H9 (cell line): Measurements from ENCODE around the gene CD163L1. TPM values are rescaled to one million over a fixed set of nuclear protein-coding genes. Genes with fewer than 3 reads are reported as not detected.
A peak's percentile ranks its signal among the peaks of the same experiment; 100 is the strongest.

ENCODE experiments used
- DNase-seq: peaks from one replicate; pipeline ENCODE4 v3.0.0-alpha.2; 2017
- H2AFZ ChIP-seq: one replicate; pipeline ENCODE4 v1.6.1; 2013; ENCODE audit warnings: mild to moderate bottlenecking, low read length, control low read depth, moderate library complexity
- H2AK5ac ChIP-seq: 2 replicates; pipeline ENCODE4 v1.6.1; 2013; ENCODE audit warnings: low read length, control low read depth, mixed read lengths; ENCODE audit not compliant: insufficient read length
- H2BK120ac ChIP-seq: one replicate; pipeline ENCODE4 v1.6.1; 2013; ENCODE audit warnings: low read depth, mild to moderate bottlenecking, low read length, control low read depth, inconsistent platforms; ENCODE audit not compliant: poor library complexity, severe bottlenecking
- H2BK12ac ChIP-seq: 2 replicates; pipeline ENCODE4 v1.6.1; 2013; ENCODE audit warnings: low read length, control low read depth, mixed read lengths, low read depth; ENCODE audit not compliant: insufficient read length
- H2BK15ac ChIP-seq: 2 replicates; pipeline ENCODE4 v1.6.1; 2013; ENCODE audit warnings: low read depth, low read length, control low read depth
- H2BK20ac ChIP-seq: one replicate; pipeline ENCODE4 v1.6.1; 2013; ENCODE audit warnings: low read depth, mild to moderate bottlenecking, low read length, control low read depth, inconsistent platforms; ENCODE audit not compliant: poor library complexity, severe bottlenecking
- H2BK5ac ChIP-seq: 2 replicates; pipeline ENCODE4 v1.6.1; 2013; ENCODE audit warnings: low read length, control low read depth, mixed read lengths; ENCODE audit not compliant: insufficient read length
- H3K14ac ChIP-seq: 2 replicates; pipeline ENCODE4 v1.6.1; 2013; ENCODE audit warnings: low read length, control low read depth; ENCODE audit not compliant: insufficient read depth
- H3K18ac ChIP-seq: 2 replicates; pipeline ENCODE4 v1.6.1; 2013; ENCODE audit warnings: low read depth, mild to moderate bottlenecking, mixed read lengths, low read length, control low read depth; ENCODE audit not compliant: insufficient read length
- H3K23ac ChIP-seq: 2 replicates; pipeline ENCODE4 v1.6.1; 2013; ENCODE audit warnings: low read length, control low read depth, mixed read lengths, low read depth; ENCODE audit not compliant: insufficient read length
- H3K23me2 ChIP-seq: 2 replicates; pipeline ENCODE4 v1.6.1; 2013; ENCODE audit warnings: low read depth, mild to moderate bottlenecking, mixed read lengths, low read length, control low read depth; ENCODE audit not compliant: insufficient read length, poor library complexity, severe bottlenecking
- H3K27ac ChIP-seq: 2 replicates; pipeline ENCODE4 v1.5.1; 2013; ENCODE audit warnings: low read length, control low read depth, mixed read lengths, low read depth; ENCODE audit not compliant: insufficient read length
- H3K27me3 ChIP-seq: 2 replicates; pipeline ENCODE4 v1.6.1; 2013; ENCODE audit warnings: low read length, control low read depth, inconsistent platforms; ENCODE audit not compliant: insufficient read depth
- H3K4ac ChIP-seq: 2 replicates; pipeline ENCODE4 v1.6.1; 2013; ENCODE audit warnings: low read depth, mild to moderate bottlenecking, control low read depth, inconsistent platforms, low read length, moderate library complexity
- H3K4me1 ChIP-seq: 2 replicates; pipeline ENCODE4 v1.6.1; 2013; ENCODE audit warnings: low read length, control low read depth, inconsistent platforms; ENCODE audit not compliant: insufficient read depth
- H3K4me2 ChIP-seq: 2 replicates; pipeline ENCODE4 v1.6.1; 2013; ENCODE audit warnings: low read length, control low read depth, mixed read lengths; ENCODE audit not compliant: insufficient read length, insufficient read depth
- H3K56ac ChIP-seq: 2 replicates; pipeline ENCODE4 v1.6.1; 2013; ENCODE audit warnings: low read depth, mild to moderate bottlenecking, mixed read lengths, low read length, control low read depth; ENCODE audit not compliant: insufficient read length
- H3K79me1 ChIP-seq: 2 replicates; pipeline ENCODE4 v1.6.1; 2013; ENCODE audit warnings: low read depth, mild to moderate bottlenecking, moderate library complexity, low read length, control low read depth, inconsistent platforms; ENCODE audit not compliant: insufficient read depth, poor library complexity, severe bottlenecking
- H3K79me2 ChIP-seq: 2 replicates; pipeline ENCODE4 v1.6.1; 2013; ENCODE audit warnings: low read length, control low read depth, inconsistent platforms; ENCODE audit not compliant: insufficient read depth
- H3K9ac ChIP-seq: 2 replicates; pipeline ENCODE4 v1.6.1; 2013; ENCODE audit warnings: low read length, control low read depth, mixed read lengths; ENCODE audit not compliant: insufficient read length; ENCODE audit errors: extremely low read depth
- H3K9me3 ChIP-seq: one replicate; pipeline ENCODE4 v1.6.1; 2013; ENCODE audit warnings: low read depth, low read length, inconsistent platforms; ENCODE audit not compliant: control insufficient read depth
- H3T11ph ChIP-seq: one replicate; pipeline ENCODE4 v1.6.1; 2013; ENCODE audit warnings: mild to moderate bottlenecking, low read length, control low read depth, inconsistent platforms
- H4K20me1 ChIP-seq: one replicate; pipeline ENCODE4 v1.6.1; 2013; ENCODE audit not compliant: control insufficient read depth, insufficient read length, insufficient read depth
- H4K5ac ChIP-seq: 2 replicates; pipeline ENCODE4 v1.6.1; 2013; ENCODE audit warnings: low read depth, mild to moderate bottlenecking, mixed read lengths, low read length, control low read depth; ENCODE audit not compliant: insufficient read length
- H4K8ac ChIP-seq: replicated peaks from 2 replicates; pipeline ENCODE4 v1.6.1; 2013; ENCODE audit warnings: low read length, control low read depth, mixed read lengths, low read depth; ENCODE audit not compliant: insufficient read length
- H4K91ac ChIP-seq: 2 replicates; pipeline ENCODE4 v1.6.1; 2013; ENCODE audit warnings: low read depth, mild to moderate bottlenecking, moderate library complexity, mixed read lengths, low read length, control low read depth; ENCODE audit not compliant: insufficient read length
- H3K27ac Mint-ChIP-seq, 3 experiments: 2 replicates in 2 of 3; 3 replicates in 1 of 3; pipeline ENCODE4 v1.8.0; 2020 to 2021; ENCODE audit warnings: mixed read lengths in 3 of 3, mild to moderate bottlenecking in 1 of 3, moderate library complexity in 1 of 3
- H3K27me3 Mint-ChIP-seq: 2 replicates; pipeline ENCODE4 v1.8.0; 2021; ENCODE audit warnings: low read depth, mild to moderate bottlenecking, moderate library complexity, mixed read lengths
- H3K36me3 Mint-ChIP-seq, 3 experiments: 2 replicates in 2 of 3; 3 replicates in 1 of 3; pipeline ENCODE4 v1.8.0; 2020 to 2021; ENCODE audit warnings: low read depth in 3 of 3, mixed read lengths in 3 of 3; ENCODE audit not compliant: insufficient read depth in 1 of 3
- H3K4me1 Mint-ChIP-seq, 2 experiments: 2 replicates each; pipeline ENCODE4 v1.8.0; 2020; ENCODE audit warnings: mixed read lengths in 2 of 2
- H3K4me3 Mint-ChIP-seq, 2 experiments: 2 replicates in 1 of 2; 3 replicates in 1 of 2; pipeline ENCODE4 v1.8.0; 2020 to 2021; ENCODE audit warnings: mild to moderate bottlenecking in 2 of 2, mixed read lengths in 2 of 2, moderate library complexity in 1 of 2
- H3K9me3 Mint-ChIP-seq, 2 experiments: 2 replicates in 1 of 2; 3 replicates in 1 of 2; pipeline ENCODE4 v1.8.0; 2020; ENCODE audit warnings: mild to moderate bottlenecking in 2 of 2, mixed read lengths in 2 of 2, moderate library complexity in 1 of 2
- WGBS: extraction: QIAGEN DNeasy Blood & Tissue Kit; methylation state at CpG from one replicate; pipeline ENCODE4 v1.1.7; 2013; ENCODE audit warnings: missing lambda C conversion rate, low lambda C conversion rate, mixed read lengths; ENCODE audit not compliant: insufficient read length; ENCODE audit errors: extremely low coverage; 5-methylcytosine and 5-hydroxymethylcytosine counted together
- total RNA-seq: library from RNA; stranded (reverse); gene quantifications from 2 replicates; pipeline ENCODE4 v1.2.1, GENCODE V29; 2021
- TF ChIP-seq, protein P1 (sequence below): fragments of 200-600 bp; sonication (generic); conservative IDR thresholded peaks from 3 replicates; pipeline ENCODE4 v1.8.0; 2021; ENCODE audit warnings: antibody characterized with exemption, mild to moderate bottlenecking

Gene CD163L1
- total RNA-seq, 1 experiment from 2014 or later = 0.39 TPM

DNA sequence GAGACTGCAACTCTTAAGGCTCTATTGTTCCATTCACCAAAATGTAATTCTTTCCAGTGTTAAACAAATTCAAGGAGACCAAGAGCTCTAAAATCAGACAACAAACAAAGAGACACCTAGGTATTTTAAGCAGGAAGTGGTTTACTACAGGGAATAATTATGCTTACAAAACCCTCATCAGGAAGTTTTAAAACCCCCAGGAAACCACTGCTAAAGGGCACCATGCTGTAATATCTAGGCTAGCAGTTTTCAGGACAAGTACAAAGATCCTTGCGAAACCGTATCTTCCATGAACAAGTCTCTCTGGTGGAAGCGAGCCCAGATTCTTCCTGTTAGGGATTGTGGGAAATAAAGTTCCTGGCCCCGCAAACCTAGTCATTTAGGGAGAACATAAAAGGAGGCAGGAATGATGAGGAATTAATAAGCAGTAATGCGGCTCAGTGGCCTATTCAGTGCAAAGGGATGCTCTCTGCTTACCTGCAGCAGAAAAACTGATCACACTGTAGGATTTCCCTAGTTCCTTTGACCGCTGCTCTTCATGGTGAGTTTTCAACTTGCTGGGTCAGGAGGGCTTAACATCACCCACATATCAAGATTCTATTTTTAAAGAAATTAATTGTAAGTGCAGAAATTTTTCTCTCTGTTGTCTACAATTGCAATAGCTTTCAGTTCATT is 97.3 kb downstream of the CD163L1 start:
- Mint-ChIP-seq H3K27me3 (no peaks in the 10 kb centered on the region), H3K27ac (peak overlapping the region in 2 of 3 experiments; percentile 15 to 17; a peak in 4 of 7 replicates), H3K4me1 (peaks cover 7 to 9% of the 10 kb centered on the region in 2 experiments), H3K4me3 (no peak overlapping the region), H3K36me3 (peaks cover 28 to 42% (median 36%) of the 10 kb centered on the region in 3 experiments), H3K9me3 (peaks cover 25 to 41% of the 10 kb centered on the region in 2 experiments; a peak in 4 of 5 replicates)
- Histone ChIP-seq H2BK120ac (no peak overlapping the region), H3K4ac (no peak overlapping the region), H3K27ac (no peak overlapping the region), H3K56ac (no peak overlapping the region), H2BK12ac (no peak overlapping the region), H2BK5ac (no peak overlapping the region), H3T11ph (no peak overlapping the region), H4K5ac (no peak overlapping the region), H3K27me3 (no peaks in the 10 kb centered on the region), H3K79me2 (no peaks in the 10 kb centered on the region), H2BK15ac (no peak overlapping the region), H3K23ac (no peak overlapping the region), H2AFZ (no peak overlapping the region), H3K14ac (no peak overlapping the region), H4K91ac (no peak overlapping the region), H3K4me1 (no peaks in the 10 kb centered on the region), H4K8ac (no peak overlapping the region), H2AK5ac (no peak overlapping the region), H3K79me1 (no peaks in the 10 kb centered on the region), H3K18ac (no peak overlapping the region), H3K9me3 (peaks cover 17% of the 10 kb centered on the region), H3K23me2 (no peaks in the 10 kb centered on the region), H2BK20ac (no peak overlapping the region), H4K20me1 (no peaks in the 10 kb centered on the region), H3K9ac (no peak overlapping the region), H3K4me2 (no peak overlapping the region)
- no peak for DNase-seq
- TF ChIP-seq, protein P1, sequence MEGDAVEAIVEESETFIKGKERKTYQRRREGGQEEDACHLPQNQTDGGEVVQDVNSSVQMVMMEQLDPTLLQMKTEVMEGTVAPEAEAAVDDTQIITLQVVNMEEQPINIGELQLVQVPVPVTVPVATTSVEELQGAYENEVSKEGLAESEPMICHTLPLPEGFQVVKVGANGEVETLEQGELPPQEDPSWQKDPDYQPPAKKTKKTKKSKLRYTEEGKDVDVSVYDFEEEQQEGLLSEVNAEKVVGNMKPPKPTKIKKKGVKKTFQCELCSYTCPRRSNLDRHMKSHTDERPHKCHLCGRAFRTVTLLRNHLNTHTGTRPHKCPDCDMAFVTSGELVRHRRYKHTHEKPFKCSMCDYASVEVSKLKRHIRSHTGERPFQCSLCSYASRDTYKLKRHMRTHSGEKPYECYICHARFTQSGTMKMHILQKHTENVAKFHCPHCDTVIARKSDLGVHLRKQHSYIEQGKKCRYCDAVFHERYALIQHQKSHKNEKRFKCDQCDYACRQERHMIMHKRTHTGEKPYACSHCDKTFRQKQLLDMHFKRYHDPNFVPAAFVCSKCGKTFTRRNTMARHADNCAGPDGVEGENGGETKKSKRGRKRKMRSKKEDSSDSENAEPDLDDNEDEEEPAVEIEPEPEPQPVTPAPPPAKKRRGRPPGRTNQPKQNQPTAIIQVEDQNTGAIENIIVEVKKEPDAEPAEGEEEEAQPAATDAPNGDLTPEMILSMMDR = no peak
- no CpG with 5 or more reads among the region's 6 CpGs for WGBS
